ENCODE measurements around the gene NAGLU.
"Not testable (repeated sequence)": the region's sequence is repeated elsewhere in the genome, so short reads cannot be mapped to it uniquely, and the experiment has no call there.

Gene NAGLU

DNA sequence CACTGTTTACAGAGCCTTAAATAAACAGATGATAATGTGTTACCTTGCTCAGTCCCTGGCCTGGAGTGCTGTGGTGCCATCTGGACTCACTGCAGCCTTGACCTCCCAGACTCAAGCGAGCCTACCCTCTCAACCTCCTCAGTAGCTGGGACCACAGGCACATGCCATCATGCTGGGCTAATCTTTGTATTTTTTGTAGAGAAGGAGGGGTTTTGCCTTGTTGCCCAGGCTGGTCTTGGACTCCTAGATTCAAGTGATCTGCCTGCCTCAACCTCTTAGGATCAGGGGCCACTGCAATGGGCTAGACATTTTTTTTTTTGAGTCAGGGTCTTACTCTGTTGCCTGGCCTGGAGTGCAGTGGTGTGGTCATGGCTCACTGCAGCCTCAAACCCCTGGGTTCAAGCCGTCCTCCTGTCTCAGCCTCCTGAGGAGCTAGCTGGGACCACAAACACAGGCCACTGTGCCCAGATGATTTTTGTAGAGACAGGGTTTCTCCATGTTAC lies 5.0 kb upstream of the NAGLU start:
- H3K9me3 ChIP-seq (ENCODE audit: control insufficient read depth, low read length) = no peaks in the 10 kb centered on the region
- no peak overlapping the region for H3K4me3 ChIP-seq (ENCODE audit: insufficient read depth, low read depth, low read length, poor library complexity, severe bottlenecking)
- no peaks in the 10 kb centered on the region for H3K36me3 ChIP-seq (ENCODE audit: control insufficient read depth, insufficient read depth, low read length)
- no peaks in the 10 kb centered on the region for H3K27me3 ChIP-seq (replicated peaks; ENCODE audit: control insufficient read depth, insufficient read depth, low read length, poor library complexity, severe bottlenecking)
- no peak for DNase-seq
- H3K4me1 ChIP-seq (ENCODE audit: control insufficient read depth, insufficient read depth, low read length, poor library complexity, severe bottlenecking) = peaks cover 24% of the 10 kb centered on the region
- no peak overlapping the region for H3K27ac ChIP-seq (ENCODE audit: insufficient read depth, low read length, poor library complexity, severe bottlenecking)

DNA sequence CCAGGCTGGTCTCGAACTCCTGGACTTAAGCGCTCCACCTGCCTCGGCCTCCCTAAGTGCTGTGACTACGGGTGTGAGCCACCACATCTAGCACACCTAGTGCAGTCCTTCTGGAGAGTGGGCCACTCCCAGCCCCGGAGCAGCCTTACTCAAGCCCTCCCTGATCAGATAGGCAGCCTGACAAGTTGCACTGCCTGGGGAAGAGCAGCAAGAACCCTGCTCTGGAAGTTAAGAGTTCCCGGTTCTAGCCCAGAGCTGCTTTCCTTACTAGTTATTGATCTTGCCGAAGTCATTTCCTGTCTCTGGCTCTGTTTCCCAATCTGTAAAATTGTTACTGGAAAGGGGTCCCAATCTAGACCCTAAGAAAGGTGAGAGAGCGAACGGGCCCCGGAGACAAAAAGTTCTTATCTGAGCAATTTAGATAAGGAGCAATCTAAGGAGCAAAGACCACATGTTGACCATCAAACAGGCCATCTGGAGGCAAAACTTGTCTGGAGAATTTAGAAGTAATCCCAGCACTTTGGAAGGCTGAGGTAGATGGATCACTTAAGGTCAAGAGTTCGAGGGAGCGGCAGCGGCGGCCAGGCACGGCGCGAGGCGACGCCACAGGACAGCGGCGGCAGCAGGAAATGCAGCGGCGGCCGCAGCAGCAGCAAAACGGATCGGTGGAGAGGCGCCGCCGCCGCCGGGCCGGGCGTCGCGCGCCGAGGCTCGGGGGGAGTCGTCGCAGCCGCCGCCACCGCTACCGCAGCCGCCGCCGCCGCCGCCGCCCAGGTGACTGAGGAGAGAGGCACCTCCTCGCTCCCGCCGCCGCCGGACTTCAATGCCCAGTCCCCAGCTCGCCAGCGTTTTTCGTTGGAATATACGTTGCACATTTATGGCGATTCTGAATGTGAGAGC lies 4.3 kb upstream of the NAGLU start:
- Histone ChIP-seq H3K4me1 (ENCODE audit: control insufficient read depth, insufficient read depth, low read length, poor library complexity, severe bottlenecking) (peaks cover 24% of the 10 kb centered on the region), H3K36me3 (ENCODE audit: control insufficient read depth, insufficient read depth, low read length) (no peaks in the 10 kb centered on the region), H3K27ac (ENCODE audit: insufficient read depth, low read length, poor library complexity, severe bottlenecking) (no peak overlapping the region), H3K27me3 (replicated peaks; ENCODE audit: control insufficient read depth, insufficient read depth, low read length, poor library complexity, severe bottlenecking) (no peaks in the 10 kb centered on the region), H3K4me3 (ENCODE audit: insufficient read depth, low read depth, low read length, poor library complexity, severe bottlenecking) (peak overlapping the region; percentile 37), H3K9me3 (ENCODE audit: control insufficient read depth, low read length) (no peaks in the 10 kb centered on the region)
- DNase-seq = peak; percentile 29 to 44 (median 40)

DNA sequence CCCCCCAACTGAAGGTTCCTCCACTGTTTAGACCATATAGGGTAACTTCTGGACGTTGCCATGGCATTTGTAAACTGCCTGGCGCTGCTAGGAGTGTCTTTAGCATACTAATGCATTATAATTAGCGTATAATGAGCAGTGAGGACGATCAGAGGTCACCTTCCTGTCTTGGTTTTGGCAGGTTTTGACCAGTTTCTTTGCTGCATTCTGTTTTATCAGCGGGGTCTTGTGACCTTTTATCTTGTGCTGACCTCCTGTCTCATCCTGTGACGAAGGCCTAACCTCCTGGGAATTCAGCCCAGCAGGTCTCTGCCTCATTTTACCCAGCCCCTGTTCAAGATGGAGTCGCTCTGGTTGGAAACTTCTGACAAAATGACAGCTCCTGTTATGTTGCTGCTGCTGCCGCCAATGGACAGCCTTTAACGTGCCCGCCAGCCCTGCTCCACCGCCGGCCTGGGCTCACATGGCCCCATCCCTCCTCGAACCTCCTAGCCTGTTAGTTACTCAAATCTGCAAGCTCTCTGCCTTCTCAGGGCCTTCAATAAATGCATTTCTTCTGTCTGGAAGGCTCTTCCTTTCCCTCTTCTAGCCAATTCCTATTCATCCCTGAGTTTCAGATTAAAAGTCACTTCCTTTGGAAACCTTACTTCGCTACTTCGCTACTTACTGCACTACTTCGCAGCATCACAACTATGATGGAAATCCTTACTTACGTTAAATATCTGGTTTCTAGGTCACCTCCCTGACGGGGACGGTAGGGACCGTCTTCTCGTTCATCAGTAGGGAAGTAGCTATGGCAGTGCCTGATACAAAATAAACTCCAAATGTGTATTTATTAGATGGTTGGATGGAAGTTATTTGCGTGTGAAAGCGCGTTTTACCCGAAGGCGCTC lies 640 bp upstream of the NAGLU start:
- peaks cover 21% of the 10 kb centered on the region for H3K4me1 ChIP-seq (ENCODE audit: control insufficient read depth, insufficient read depth, low read length, poor library complexity, severe bottlenecking)
- H3K4me3 ChIP-seq (ENCODE audit: insufficient read depth, low read depth, low read length, poor library complexity, severe bottlenecking) = peak overlapping the region; percentile 60
- no peak for DNase-seq
- no peaks in the 10 kb centered on the region for H3K27me3 ChIP-seq (replicated peaks; ENCODE audit: control insufficient read depth, insufficient read depth, low read length, poor library complexity, severe bottlenecking)
- H3K27ac ChIP-seq (ENCODE audit: insufficient read depth, low read length, poor library complexity, severe bottlenecking) = no peak overlapping the region
- H3K36me3 ChIP-seq (ENCODE audit: control insufficient read depth, insufficient read depth, low read length) = no peaks in the 10 kb centered on the region
- no peaks in the 10 kb centered on the region for H3K9me3 ChIP-seq (ENCODE audit: control insufficient read depth, low read length)

DNA sequence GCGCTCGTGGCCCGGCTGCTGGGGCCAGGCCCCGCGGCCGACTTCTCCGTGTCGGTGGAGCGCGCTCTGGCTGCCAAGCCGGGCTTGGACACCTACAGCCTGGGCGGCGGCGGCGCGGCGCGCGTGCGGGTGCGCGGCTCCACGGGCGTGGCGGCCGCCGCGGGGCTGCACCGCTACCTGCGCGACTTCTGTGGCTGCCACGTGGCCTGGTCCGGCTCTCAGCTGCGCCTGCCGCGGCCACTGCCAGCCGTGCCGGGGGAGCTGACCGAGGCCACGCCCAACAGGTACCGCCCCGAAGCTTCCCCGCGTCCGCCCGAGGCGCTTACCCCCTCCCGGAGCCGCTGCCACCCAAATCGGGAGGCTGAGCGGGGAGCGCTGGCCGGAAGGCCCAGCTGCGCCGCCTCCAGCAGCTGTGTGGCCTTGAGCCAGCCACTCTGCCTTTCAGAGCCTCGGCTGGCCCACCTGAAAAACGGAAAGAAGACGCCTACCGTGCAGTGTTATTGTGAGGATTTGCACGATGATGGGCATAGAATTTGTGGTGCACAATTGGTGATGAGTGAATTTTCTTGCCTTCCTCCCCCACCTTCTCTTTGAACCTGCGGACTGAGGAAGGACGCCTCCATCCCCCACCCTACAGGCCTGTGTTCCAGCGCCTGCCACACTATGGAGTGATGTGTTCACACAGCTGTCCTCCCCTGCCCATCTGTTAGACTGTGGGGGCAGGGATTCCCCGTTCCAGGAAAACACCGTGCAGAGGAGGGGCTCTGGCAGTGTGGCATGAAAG lies 523 bp downstream of the NAGLU start:
- H3K36me3 ChIP-seq (ENCODE audit: control insufficient read depth, insufficient read depth, low read length) = no peaks in the 10 kb centered on the region
- H3K27ac ChIP-seq (ENCODE audit: insufficient read depth, low read length, poor library complexity, severe bottlenecking) = peak overlapping the region; percentile 42
- no peaks in the 10 kb centered on the region for H3K9me3 ChIP-seq (ENCODE audit: control insufficient read depth, low read length)
- H3K4me1 ChIP-seq (ENCODE audit: control insufficient read depth, insufficient read depth, low read length, poor library complexity, severe bottlenecking) = peaks cover 23% of the 10 kb centered on the region
- H3K4me3 ChIP-seq (ENCODE audit: insufficient read depth, low read depth, low read length, poor library complexity, severe bottlenecking) = peak overlapping the region; percentile 71
- no peaks in the 10 kb centered on the region for H3K27me3 ChIP-seq (replicated peaks; ENCODE audit: control insufficient read depth, insufficient read depth, low read length, poor library complexity, severe bottlenecking)
- DNase-seq = peak; percentile 41 to 66 (median 52)

DNA sequence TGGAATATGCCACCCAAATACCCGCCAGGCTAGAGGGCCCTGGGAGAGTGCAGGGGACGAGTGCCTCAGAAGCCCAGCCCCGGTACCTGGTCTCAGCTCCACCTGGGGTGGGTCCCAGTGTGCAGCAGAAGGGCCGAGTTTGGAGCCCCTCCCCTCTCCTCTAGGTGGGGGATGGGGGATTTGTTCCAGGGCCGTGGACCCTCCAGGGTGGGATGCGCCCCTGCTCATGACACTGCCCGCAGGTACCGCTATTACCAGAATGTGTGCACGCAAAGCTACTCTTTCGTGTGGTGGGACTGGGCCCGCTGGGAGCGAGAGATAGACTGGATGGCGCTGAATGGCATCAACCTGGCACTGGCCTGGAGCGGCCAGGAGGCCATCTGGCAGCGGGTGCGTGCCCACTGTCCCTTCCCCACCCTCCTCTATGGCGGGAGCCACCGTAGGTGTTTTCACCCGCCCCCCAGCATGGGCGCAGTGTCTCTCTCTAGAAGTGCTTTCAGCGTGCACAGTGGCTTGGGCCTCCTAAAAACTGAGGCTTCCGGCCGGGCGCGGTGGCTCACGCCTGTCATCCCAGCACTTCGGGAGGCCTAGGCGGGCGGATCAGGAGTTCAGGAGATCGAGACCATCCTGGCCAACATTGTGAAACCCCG lies 1.2 kb downstream of the NAGLU start:
- Histone ChIP-seq H3K4me1 (ENCODE audit: control insufficient read depth, insufficient read depth, low read length, poor library complexity, severe bottlenecking) (peaks cover 23% of the 10 kb centered on the region), H3K36me3 (ENCODE audit: control insufficient read depth, insufficient read depth, low read length) (no peaks in the 10 kb centered on the region), H3K27me3 (replicated peaks; ENCODE audit: control insufficient read depth, insufficient read depth, low read length, poor library complexity, severe bottlenecking) (no peaks in the 10 kb centered on the region), H3K27ac (ENCODE audit: insufficient read depth, low read length, poor library complexity, severe bottlenecking) (peak overlapping the region; percentile 42), H3K9me3 (ENCODE audit: control insufficient read depth, low read length) (no peaks in the 10 kb centered on the region), H3K4me3 (ENCODE audit: insufficient read depth, low read depth, low read length, poor library complexity, severe bottlenecking) (peak overlapping the region; percentile 71)
- DNase-seq = no peak

DNA sequence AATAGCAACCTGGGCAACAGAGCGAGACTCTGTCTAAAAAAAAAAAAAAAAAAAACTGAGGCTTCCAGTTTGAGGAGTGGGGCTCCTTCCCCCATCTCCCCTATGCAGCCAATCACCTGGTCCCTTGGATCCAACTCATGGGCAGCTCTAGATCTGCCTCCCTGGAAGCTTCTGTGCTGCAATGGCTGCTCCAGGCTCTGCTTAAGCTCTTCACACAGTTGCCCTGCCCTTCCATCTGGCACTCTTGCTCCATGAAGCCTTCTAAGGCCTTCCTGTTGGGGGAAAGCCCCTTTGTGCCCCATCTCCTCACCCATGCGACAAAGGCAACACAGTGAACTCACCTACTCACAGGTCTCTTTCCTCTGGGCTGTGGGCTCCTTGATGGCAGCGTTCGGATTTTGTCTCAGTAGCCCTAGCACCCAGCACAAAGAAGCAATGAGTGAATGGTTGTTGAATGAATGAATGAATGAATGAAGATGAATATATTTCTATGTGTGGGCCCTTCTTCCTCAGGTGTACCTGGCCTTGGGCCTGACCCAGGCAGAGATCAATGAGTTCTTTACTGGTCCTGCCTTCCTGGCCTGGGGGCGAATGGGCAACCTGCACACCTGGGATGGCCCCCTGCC lies 1.9 kb downstream of the NAGLU start:
- no peaks in the 10 kb centered on the region for H3K27me3 ChIP-seq (replicated peaks; ENCODE audit: control insufficient read depth, insufficient read depth, low read length, poor library complexity, severe bottlenecking)
- no peak overlapping the region for H3K27ac ChIP-seq (ENCODE audit: insufficient read depth, low read length, poor library complexity, severe bottlenecking)
- no peak overlapping the region for H3K4me3 ChIP-seq (ENCODE audit: insufficient read depth, low read depth, low read length, poor library complexity, severe bottlenecking)
- H3K4me1 ChIP-seq (ENCODE audit: control insufficient read depth, insufficient read depth, low read length, poor library complexity, severe bottlenecking) = peaks cover 23% of the 10 kb centered on the region
- H3K9me3 ChIP-seq (ENCODE audit: control insufficient read depth, low read length) = no peaks in the 10 kb centered on the region
- no peak for DNase-seq
- no peaks in the 10 kb centered on the region for H3K36me3 ChIP-seq (ENCODE audit: control insufficient read depth, insufficient read depth, low read length)

DNA sequence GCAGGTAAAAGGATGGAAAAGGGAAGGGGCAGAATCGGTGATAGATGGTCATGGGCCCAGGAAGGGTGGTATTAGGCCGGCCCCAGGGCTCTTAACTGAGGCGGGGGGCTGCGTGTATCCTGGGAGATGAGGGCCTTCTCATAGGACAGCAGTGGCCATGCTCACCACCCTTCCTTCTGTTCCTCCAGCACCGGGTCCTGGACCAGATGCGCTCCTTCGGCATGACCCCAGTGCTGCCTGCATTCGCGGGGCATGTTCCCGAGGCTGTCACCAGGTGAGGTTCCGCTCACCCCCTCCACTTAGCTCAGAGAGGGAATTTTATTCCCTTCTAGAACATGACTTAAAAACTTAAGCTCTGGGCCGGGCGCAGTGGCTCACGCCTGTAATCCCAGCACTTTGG lies 2.4 kb downstream of the NAGLU start:
- no peak for DNase-seq
- H3K4me3 ChIP-seq (ENCODE audit: insufficient read depth, low read depth, low read length, poor library complexity, severe bottlenecking) = no peak overlapping the region
- H3K9me3 ChIP-seq (ENCODE audit: control insufficient read depth, low read length) = no peaks in the 10 kb centered on the region
- H3K27ac ChIP-seq (ENCODE audit: insufficient read depth, low read length, poor library complexity, severe bottlenecking) = no peak overlapping the region
- H3K4me1 ChIP-seq (ENCODE audit: control insufficient read depth, insufficient read depth, low read length, poor library complexity, severe bottlenecking) = peaks cover 23% of the 10 kb centered on the region
- H3K27me3 ChIP-seq (replicated peaks; ENCODE audit: control insufficient read depth, insufficient read depth, low read length, poor library complexity, severe bottlenecking) = no peaks in the 10 kb centered on the region
- H3K36me3 ChIP-seq (ENCODE audit: control insufficient read depth, insufficient read depth, low read length) = no peaks in the 10 kb centered on the region

DNA sequence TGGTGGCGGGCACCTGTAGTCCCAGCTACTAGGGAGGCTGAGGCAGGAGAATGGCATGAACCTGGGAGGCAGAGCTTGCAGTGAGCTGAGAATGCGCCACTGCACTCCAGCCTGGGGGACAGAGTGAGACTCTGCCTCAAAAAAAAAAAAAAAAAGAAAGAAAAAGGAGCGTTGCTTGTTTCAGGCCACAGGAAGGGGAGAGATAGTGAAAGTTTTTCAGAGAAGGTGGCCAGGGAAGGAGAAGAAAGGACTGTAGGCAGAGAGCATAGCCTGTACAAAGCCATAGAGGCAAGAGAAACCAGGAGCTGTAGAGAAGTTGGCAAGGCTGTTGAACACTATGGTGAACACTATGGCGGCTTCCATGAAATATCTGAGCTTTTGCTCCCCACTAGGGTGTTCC lies 4.5 kb downstream of the NAGLU start:
- not testable (repeated sequence) for H3K27ac ChIP-seq (ENCODE audit: insufficient read depth, low read length, poor library complexity, severe bottlenecking); H3K4me3 ChIP-seq (ENCODE audit: insufficient read depth, low read depth, low read length, poor library complexity, severe bottlenecking); H3K27me3 ChIP-seq (replicated peaks; ENCODE audit: control insufficient read depth, insufficient read depth, low read length, poor library complexity, severe bottlenecking); H3K9me3 ChIP-seq (ENCODE audit: control insufficient read depth, low read length); DNase-seq; H3K36me3 ChIP-seq (ENCODE audit: control insufficient read depth, insufficient read depth, low read length)
- H3K4me1 ChIP-seq (ENCODE audit: control insufficient read depth, insufficient read depth, low read length, poor library complexity, severe bottlenecking) = peaks cover 23% of the 10 kb centered on the region

All from effector memory CD4-positive, alpha-beta T cell (primary cell).